ENCODE data around the gene MAP2K7.
"Not testable (repeated sequence)": the region's sequence is repeated elsewhere in the genome, so short reads cannot be mapped to it uniquely, and the experiment has no call there.

The MAP2K7 gene

GRCh38 chr19:7947939-7948338 lies 44.3 kb downstream of the MAP2K7 start:
- Histone ChIP-seq H3K27me3 (replicated peaks) (no peaks in the 10 kb centered on the region), H3K4me3 (ENCODE audit: low read depth, low read length) (no peak overlapping the region), H3K27ac (no peak overlapping the region), H3K36me3 (replicated peaks) (no peaks in the 10 kb centered on the region)
- no peak for DNase-seq
- in situ Hi-C loops (cut with HindIII; ENCODE audit: low pct_ligation_motif_present, low sequenced_read_pairs), result no loop called here
- TF ChIP-seq, protein P1, sequence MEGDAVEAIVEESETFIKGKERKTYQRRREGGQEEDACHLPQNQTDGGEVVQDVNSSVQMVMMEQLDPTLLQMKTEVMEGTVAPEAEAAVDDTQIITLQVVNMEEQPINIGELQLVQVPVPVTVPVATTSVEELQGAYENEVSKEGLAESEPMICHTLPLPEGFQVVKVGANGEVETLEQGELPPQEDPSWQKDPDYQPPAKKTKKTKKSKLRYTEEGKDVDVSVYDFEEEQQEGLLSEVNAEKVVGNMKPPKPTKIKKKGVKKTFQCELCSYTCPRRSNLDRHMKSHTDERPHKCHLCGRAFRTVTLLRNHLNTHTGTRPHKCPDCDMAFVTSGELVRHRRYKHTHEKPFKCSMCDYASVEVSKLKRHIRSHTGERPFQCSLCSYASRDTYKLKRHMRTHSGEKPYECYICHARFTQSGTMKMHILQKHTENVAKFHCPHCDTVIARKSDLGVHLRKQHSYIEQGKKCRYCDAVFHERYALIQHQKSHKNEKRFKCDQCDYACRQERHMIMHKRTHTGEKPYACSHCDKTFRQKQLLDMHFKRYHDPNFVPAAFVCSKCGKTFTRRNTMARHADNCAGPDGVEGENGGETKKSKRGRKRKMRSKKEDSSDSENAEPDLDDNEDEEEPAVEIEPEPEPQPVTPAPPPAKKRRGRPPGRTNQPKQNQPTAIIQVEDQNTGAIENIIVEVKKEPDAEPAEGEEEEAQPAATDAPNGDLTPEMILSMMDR (IDR thresholded peaks at IDR 0.05; ENCODE audit: low read depth, low read length, missing control alignments), result no peak

GRCh38 chr19:7953060-7953459 lies 49.4 kb downstream of the MAP2K7 start:
- H3K27ac ChIP-seq, result no peak overlapping the region
- no peak overlapping the region for H3K4me3 ChIP-seq (ENCODE audit: low read depth, low read length)
- in situ Hi-C loops (cut with HindIII; ENCODE audit: low pct_ligation_motif_present, low sequenced_read_pairs), result no loop called here
- no peaks in the 10 kb centered on the region for H3K27me3 ChIP-seq (replicated peaks)
- no peaks in the 10 kb centered on the region for H3K36me3 ChIP-seq (replicated peaks)
- TF ChIP-seq, protein P1 (IDR thresholded peaks at IDR 0.05; ENCODE audit: low read depth, low read length, missing control alignments), result no peak
- DNase-seq, result no peak

DNA sequence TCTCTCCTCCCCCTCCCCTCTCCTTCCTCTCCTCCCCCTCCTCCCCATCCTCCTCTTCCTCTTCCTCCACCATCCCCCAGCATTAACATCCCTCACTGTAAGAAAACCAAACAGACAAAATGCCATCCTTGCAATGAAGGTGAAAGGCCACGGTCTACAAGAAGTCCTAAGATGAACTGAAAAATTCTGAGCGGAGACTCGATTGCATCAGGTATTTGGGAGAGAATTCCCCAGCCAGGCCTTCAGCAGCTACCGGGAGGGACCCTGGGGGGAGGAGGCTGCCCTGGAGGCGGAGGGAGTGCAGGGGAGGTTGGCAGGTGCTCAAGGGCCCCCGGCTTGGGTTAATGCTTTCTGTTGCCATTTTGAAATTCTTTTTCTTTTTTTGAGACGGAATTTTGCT lies 49.9 kb downstream of the MAP2K7 start:
- Histone ChIP-seq H3K36me3 (replicated peaks) (no peaks in the 10 kb centered on the region), H3K27ac (no peak overlapping the region), H3K4me3 (ENCODE audit: low read depth, low read length) (no peak overlapping the region), H3K27me3 (replicated peaks) (no peaks in the 10 kb centered on the region)
- TF ChIP-seq, protein P1 (IDR thresholded peaks at IDR 0.05; ENCODE audit: low read depth, low read length, missing control alignments), result no peak
- DNase-seq, result no peak
- in situ Hi-C loops (cut with HindIII; ENCODE audit: low pct_ligation_motif_present, low sequenced_read_pairs), result no loop called here

- Histone ChIP-seq H3K27ac (no peak overlapping the region), H3K4me3 (ENCODE audit: low read depth, low read length) (no peak overlapping the region), H3K36me3 (replicated peaks) (no peaks in the 10 kb centered on the region), H3K27me3 (replicated peaks) (no peaks in the 10 kb centered on the region)
- in situ Hi-C loops (cut with HindIII; ENCODE audit: low pct_ligation_motif_present, low sequenced_read_pairs), result no loop called here
- DNase-seq, result no peak
- TF ChIP-seq, protein P1 (IDR thresholded peaks at IDR 0.05; ENCODE audit: low read depth, low read length, missing control alignments), result no peak
Observed at GRCh38 chr19:7955696-7956095, 52.0 kb downstream of the MAP2K7 start.

GRCh38 chr19:7959211-7959610 lies 55.5 kb downstream of the MAP2K7 start:
- in situ Hi-C loops (cut with HindIII; ENCODE audit: low pct_ligation_motif_present, low sequenced_read_pairs), result no loop called here
- Histone ChIP-seq H3K27ac (no peak overlapping the region), H3K4me3 (ENCODE audit: low read depth, low read length) (no peak overlapping the region), H3K36me3 (replicated peaks) (peaks cover 21% of the 10 kb centered on the region), H3K27me3 (replicated peaks) (no peaks in the 10 kb centered on the region)
- TF ChIP-seq, protein P1 (IDR thresholded peaks at IDR 0.05; ENCODE audit: low read depth, low read length, missing control alignments), result no peak
- no peak for DNase-seq

DNA sequence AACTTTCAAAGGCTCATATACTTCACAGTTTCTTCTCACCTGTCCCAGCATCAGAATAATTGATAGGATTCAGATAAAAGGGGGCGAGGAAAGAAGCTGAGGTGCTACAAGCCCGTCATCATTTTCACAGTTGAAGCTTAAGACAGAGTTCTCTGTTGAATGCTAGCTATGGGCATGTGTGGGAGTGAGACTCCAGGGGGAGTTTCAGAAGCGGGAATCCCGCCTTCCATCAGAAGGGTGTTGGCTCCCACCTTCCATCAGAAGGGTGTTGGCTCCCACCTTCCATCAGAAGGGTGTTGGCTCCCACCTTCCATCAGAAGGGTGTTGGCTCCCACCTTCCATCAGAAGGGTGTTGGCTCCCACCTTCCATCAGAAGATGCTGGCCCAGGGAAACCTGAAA lies 57.4 kb downstream of the MAP2K7 start:
- DNase-seq; H3K4me3 ChIP-seq (ENCODE audit: low read depth, low read length); H3K27ac ChIP-seq; H3K27me3 ChIP-seq (replicated peaks); in situ Hi-C loops (cut with HindIII; ENCODE audit: low pct_ligation_motif_present, low sequenced_read_pairs): not testable (repeated sequence)
- H3K36me3 ChIP-seq (replicated peaks), result peaks cover 32% of the 10 kb centered on the region

Measured in brain microvascular endothelial cell (primary cell).